ENCODE measurements around the gene RNGTT. TPM values are rescaled to one million over a fixed set of nuclear protein-coding genes. Genes with fewer than 3 reads are reported as not detected.

Gene RNGTT
- total and polyA plus RNA-seq, 2 experiments from 2014 or later, result 7.4 to 15.6 TPM

GRCh38 chr6:88964509-88964908, 1.1 kb upstream of the RNGTT start:
- Histone ChIP-seq H3K9me2 (replicated peaks; ENCODE audit: insufficient read depth) (no peaks in the 10 kb centered on the region), H3K27ac (no peak overlapping the region), H3K9me3 (ENCODE audit: low read depth) (no peaks in the 10 kb centered on the region), H3K36me3 (replicated peaks; ENCODE audit: insufficient read depth, low read depth) (peaks cover 4% of the 10 kb centered on the region), H2AFZ (peak overlapping the region; percentile 73), H3K4me3 (peak overlapping the region; percentile 48), H3K27me3 (no peaks in the 10 kb centered on the region), H3K79me2 (peaks cover 33% of the 10 kb centered on the region), H3K4me2 (peak overlapping the region; percentile 79), H3K4me1 (ENCODE audit: insufficient read depth) (peaks cover 7% of the 10 kb centered on the region), H4K20me1 (ENCODE audit: insufficient read depth, poor library complexity, severe bottlenecking) (no peaks in the 10 kb centered on the region)
- TF ChIP-seq EZH2phosphoT487 (IDR thresholded peaks at IDR 0.05; ENCODE audit: low read depth, severe bottlenecking, unreplicated experiment) (no peak), CTCF (IDR thresholded peaks at IDR 0.05; ENCODE audit: poor library complexity) (no peak), EZH2 (IDR thresholded peaks at IDR 0.05; ENCODE audit: borderline replicate concordance) (no peak)
- 88% methylated on average over 5 of the region's 5 CpGs for WGBS (ENCODE audit: low lambda C conversion rate, missing lambda C conversion rate)
- DNase-seq (ENCODE audit: low spot score), result no peak

- Histone ChIP-seq H3K4me2 (no peak overlapping the region), H3K79me2 (peaks cover 90% of the 10 kb centered on the region), H3K4me3 (no peak overlapping the region)
Measured at GRCh38 chr6:88958842-88959241, 4.6 kb downstream of the RNGTT start.

DNA sequence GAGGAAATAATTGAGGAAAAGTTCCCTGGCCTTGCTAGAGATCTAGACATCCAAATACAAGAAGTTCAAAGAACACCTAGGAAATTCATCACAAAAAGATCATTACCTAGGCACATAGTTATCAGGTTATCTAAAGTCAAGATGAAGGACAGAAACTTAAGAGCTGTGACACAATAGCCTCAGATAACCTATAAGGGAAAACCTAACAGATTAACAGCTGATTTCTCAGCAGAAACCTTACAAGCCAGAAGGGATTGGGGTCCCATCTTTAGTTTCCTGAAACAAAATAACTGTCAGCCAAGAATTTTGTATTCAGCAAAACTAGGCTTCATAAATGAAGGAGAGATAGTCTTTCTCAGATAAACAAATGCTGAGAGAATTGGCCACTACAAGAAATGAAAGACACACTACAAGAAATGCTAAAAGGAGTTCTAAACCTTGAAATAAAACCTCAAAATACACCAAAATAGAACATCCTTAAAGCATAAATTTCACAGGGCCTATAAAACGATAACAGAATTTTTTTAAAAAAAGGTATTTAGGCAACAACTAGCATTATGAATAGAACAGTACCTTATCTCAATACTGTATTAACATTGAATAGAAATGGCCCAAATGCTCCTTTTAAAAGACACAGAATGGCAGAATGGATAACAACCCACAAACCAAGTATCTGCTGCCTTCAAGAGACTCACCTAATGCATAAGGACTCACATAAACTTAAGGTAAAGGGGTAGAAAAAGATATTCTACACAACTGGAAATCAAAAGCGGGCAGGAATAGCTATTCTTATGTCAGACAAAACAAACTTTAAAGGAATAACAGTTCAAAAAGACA, 9.7 kb downstream of the RNGTT start:
- Histone ChIP-seq H3K9me3 (ENCODE audit: low read depth) (peaks cover 14% of the 10 kb centered on the region), H3K4me1 (ENCODE audit: insufficient read depth) (no peaks in the 10 kb centered on the region), H3K79me2 (peaks cover 92% of the 10 kb centered on the region), H3K9me2 (replicated peaks; ENCODE audit: insufficient read depth) (no peaks in the 10 kb centered on the region), H4K20me1 (ENCODE audit: insufficient read depth, poor library complexity, severe bottlenecking) (no peaks in the 10 kb centered on the region), H3K27ac (no peak overlapping the region), H2AFZ (no peak overlapping the region), H3K27me3 (no peaks in the 10 kb centered on the region), H3K4me2 (no peak overlapping the region), H3K4me3 (no peak overlapping the region), H3K36me3 (replicated peaks; ENCODE audit: insufficient read depth, low read depth) (no peaks in the 10 kb centered on the region)
- no peak for DNase-seq (ENCODE audit: low spot score)
- 95% methylated on average over 2 of the region's 2 CpGs for WGBS (ENCODE audit: low lambda C conversion rate, missing lambda C conversion rate)
- TF ChIP-seq EZH2 (IDR thresholded peaks at IDR 0.05; ENCODE audit: borderline replicate concordance) (no peak), CTCF (IDR thresholded peaks at IDR 0.05; ENCODE audit: poor library complexity) (no peak), EZH2phosphoT487 (IDR thresholded peaks at IDR 0.05; ENCODE audit: low read depth, severe bottlenecking, unreplicated experiment) (no peak)

More at GRCh38 chr6:88958842-88959241, 4.6 kb downstream of the RNGTT start:
- TF ChIP-seq EZH2phosphoT487 (IDR thresholded peaks at IDR 0.05; ENCODE audit: low read depth, severe bottlenecking, unreplicated experiment) (no peak), CTCF (IDR thresholded peaks at IDR 0.05; ENCODE audit: poor library complexity) (no peak), EZH2 (IDR thresholded peaks at IDR 0.05; ENCODE audit: borderline replicate concordance) (no peak)
- no peaks in the 10 kb centered on the region for H3K9me2 ChIP-seq (replicated peaks; ENCODE audit: insufficient read depth)
- no peak overlapping the region for H2AFZ ChIP-seq
- no peak for DNase-seq (ENCODE audit: low spot score)
- H3K27ac ChIP-seq, result no peak overlapping the region
- H3K9me3 ChIP-seq (ENCODE audit: low read depth), result peaks cover 4% of the 10 kb centered on the region
- no peaks in the 10 kb centered on the region for H3K4me1 ChIP-seq (ENCODE audit: insufficient read depth)
- H3K27me3 ChIP-seq, result no peaks in the 10 kb centered on the region
- no peaks in the 10 kb centered on the region for H4K20me1 ChIP-seq (ENCODE audit: insufficient read depth, poor library complexity, severe bottlenecking)
- H3K36me3 ChIP-seq (replicated peaks; ENCODE audit: insufficient read depth, low read depth), result no peaks in the 10 kb centered on the region

All from hepatocyte (in vitro differentiated cells).